HG03432 (cell line): ENCODE measurements around the gene CAMTA1.

ENCODE experiments used
- ATAC-seq: cut with Tn5 transposase; IDR thresholded peaks from one replicate; pipeline ENCODE4 v1.9.1; 2021; ENCODE audit warnings: mild to moderate bottlenecking, moderate library complexity; ENCODE audit not compliant: unreplicated experiment

The CAMTA1 gene

GRCh38 chr1:7418442-7419080, 633.3 kb downstream of the CAMTA1 start:
- ATAC-seq: no peak

DNA sequence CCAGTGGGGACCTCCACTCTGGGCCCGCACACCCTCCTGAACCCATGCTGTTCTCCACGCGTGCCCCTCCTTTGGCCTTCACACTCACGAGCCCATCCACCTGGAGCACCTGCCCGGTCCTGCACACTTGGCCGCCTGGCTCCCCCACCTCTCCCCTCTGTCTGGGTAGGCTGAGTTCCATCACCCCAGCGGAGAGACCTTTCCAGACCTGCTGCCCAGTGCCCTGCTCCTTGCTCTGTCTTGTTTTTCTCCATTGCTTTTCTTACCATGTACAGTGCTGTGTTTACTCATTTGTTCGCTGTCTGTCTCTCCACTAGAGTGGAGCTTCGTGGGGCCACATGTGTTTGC, 634.8 kb downstream of the CAMTA1 start:
- ATAC-seq: no peak

- no peak for ATAC-seq
Measured at GRCh38 chr1:7420470-7421100, 635.3 kb downstream of the CAMTA1 start.

- ATAC-seq: no peak
Measured at GRCh38 chr1:7421471-7422075, 636.3 kb downstream of the CAMTA1 start.

- no peak for ATAC-seq
Measured at GRCh38 chr1:7422081-7422480, 636.8 kb downstream of the CAMTA1 start.

GRCh38 chr1:7422561-7422960, 637.3 kb downstream of the CAMTA1 start:
- no peak for ATAC-seq

GRCh38 chr1:7422966-7423365, 637.7 kb downstream of the CAMTA1 start:
- ATAC-seq: no peak

DNA sequence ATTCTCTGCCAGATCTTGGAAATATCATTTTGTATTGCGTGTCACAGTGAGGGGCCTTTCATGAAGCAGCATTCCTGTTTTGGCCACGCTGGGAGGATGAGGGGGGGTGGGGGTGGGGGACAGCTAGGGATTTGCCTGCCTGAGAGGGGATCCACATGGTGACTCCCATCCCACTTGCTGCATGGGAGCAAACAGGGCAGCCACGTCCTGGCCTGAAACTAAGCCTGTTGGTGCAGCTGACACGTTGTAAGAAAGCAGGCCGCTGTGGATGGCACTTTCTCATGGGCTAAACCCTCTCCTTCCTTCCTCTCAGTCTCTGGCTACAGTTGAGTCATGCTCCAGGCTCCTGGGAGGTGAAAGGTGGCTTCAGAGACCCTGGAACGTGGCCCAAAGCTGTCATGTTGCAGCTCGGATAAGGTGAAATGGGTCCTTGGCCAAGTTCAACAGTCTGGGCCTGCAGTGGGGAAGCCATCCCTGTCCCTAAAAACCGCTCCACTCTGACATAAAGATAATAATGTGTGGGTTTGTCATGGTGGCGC, 639.2 kb downstream of the CAMTA1 start:
- ATAC-seq: no peak

- no peak for ATAC-seq
Measured at GRCh38 chr1:7425229-7425628, 640.0 kb downstream of the CAMTA1 start.

DNA sequence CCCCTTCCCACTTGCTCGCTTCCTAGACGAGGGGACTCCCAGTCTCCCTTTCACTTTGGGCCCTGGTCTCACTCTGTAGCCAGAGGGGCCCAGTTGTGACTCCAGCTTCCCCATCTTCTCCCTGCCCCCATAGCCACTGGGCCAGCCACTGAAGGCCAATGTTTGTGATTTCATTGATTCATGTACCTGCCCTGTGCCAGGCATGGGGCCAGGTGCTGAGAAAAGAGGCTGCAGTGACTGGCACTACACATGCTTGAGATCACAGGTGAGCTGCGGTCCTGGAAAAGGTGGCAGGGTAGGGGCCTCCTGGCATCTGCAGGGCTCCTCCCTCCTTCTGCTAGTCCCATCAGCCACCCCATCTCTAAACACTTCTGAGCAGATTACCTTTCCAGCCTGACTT, 640.5 kb downstream of the CAMTA1 start:
- no peak for ATAC-seq

- ATAC-seq: no peak
Measured at GRCh38 chr1:7426780-7427604, 641.7 kb downstream of the CAMTA1 start.

DNA sequence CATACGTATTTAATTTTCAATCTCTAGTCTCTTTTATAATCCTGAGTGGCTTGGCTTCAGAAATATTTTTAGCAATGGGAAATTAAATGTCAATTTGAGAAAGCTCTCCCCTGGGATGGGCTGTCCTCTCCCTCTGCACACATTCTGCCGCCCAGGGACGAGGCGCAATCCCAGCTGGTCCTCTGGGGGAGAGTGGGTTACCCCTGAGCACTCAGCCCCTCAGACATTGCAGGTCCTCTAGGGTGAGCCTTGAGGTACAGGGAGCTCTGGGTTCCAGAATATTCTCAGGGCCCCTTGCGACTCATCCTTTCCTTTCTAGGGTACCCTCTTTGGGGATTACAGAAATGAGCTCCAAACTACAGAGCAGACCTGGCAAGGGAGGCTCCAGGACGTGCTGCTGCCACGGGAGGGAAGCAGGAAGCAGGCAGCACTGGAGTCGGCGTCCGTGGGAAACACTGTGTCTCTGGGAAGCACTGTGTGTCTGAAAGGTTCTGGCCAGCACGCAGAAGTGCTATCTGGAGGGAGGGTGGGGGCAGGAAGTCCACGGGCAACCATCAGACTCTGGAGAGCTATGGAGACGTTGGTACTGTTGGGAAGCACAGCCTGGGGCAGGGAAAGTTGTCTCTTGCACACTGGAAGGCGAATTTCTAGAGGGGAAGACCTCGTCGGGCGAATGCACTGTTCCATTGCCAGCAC, 642.5 kb downstream of the CAMTA1 start:
- no peak for ATAC-seq

GRCh38 chr1:7429290-7429689, 644.0 kb downstream of the CAMTA1 start:
- ATAC-seq: no peak

DNA sequence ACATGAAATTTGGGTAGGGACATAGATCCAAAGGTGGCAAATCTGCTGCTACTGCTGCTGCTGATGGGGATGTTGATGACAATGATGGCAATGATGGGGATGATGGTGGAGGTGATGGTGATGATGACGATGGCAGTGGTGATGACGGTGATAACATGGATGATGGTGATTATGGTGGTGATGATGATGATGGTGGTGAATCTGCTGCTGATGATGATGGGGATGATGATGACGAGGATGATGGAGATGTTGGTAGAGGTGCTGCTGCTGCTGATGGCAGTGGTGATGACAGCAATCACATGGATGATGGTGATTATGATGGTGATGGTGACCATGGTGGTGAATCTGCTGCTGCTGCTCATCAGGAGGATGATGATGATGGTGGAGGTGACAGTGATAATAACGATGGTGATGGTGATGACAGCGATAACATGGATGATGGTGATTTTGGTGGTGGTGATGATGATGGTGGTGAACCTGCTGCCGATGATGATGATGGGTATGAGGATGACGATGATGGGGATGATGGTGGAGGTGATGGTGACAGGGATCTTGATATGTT, 644.9 kb downstream of the CAMTA1 start:
- ATAC-seq: no peak

- no peak for ATAC-seq
Measured at GRCh38 chr1:7430691-7431090, 645.4 kb downstream of the CAMTA1 start.

DNA sequence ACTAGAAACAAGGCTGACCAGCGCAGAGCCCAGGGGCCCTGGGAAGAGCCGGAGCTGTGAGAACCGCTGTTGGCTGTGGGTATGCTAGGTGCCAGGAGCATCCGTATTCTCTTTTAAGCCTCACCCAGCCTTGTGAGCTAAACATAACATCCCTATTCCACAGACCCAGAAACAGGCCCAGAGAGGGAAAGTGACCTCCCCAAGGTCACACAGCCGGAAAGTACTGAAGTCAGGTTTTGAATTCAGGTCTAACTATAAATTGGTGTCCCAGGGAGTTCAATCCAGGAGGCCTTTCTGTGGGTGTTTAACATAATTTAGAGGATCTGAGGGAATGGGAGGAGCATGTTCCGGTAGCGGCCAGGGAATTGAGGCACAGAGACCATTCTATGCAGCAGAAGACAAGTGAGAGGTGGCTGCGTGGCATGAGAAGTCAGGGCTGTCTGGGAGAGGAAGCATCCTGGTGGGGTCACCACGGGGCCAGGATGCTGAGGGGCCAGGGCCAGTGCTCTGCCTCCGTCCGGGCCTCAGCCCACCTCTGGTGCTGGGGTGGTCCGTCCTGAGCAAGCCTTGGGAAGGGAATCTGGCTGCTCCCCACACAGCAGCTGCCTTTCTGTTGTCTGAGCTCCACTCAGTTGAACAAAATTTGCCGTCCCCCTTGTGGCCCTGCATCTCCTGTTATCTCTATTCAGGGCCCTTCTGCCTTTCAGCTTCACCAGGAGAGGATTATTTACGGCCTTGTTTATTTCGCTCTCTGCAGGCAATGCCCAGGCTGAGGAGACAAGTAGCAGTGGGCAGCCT, 647.0 kb downstream of the CAMTA1 start:
- ATAC-seq: no peak

- ATAC-seq: no peak
Measured at GRCh38 chr1:7432900-7433380, 647.7 kb downstream of the CAMTA1 start.

DNA sequence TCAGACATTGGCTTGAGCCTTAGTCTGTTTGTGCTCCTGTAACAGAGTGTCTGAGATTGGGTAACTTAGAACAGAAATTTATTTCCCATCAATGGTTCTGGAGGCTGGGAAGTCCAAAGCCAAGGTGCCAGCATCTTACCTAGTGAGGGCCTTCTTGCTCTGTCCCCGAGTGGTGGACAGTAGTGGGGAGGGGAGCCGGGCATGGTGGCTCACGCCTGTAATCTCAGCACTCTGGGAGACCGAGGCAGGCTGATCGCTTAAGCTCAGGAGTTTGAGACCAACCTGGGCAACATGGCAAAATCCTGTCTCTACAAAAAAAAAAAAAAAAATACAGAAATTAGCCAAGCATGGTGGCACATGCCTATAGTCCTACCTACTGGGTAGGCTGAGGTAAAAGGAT, 649.3 kb downstream of the CAMTA1 start:
- no peak for ATAC-seq

GRCh38 chr1:7435276-7436055, 650.2 kb downstream of the CAMTA1 start:
- no peak for ATAC-seq
